NCI-H2107 (cell line): ENCODE measurements around the gene LRRC32.
"Not testable (repeated sequence)": the region's sequence is repeated elsewhere in the genome, so short reads cannot be mapped to it uniquely, and the experiment has no call there.

Experiments used
- DNase-seq: peaks from one replicate; lab custom pipeline; 2025; lab: John Stamatoyannopoulos, UW

The LRRC32 gene

DNA sequence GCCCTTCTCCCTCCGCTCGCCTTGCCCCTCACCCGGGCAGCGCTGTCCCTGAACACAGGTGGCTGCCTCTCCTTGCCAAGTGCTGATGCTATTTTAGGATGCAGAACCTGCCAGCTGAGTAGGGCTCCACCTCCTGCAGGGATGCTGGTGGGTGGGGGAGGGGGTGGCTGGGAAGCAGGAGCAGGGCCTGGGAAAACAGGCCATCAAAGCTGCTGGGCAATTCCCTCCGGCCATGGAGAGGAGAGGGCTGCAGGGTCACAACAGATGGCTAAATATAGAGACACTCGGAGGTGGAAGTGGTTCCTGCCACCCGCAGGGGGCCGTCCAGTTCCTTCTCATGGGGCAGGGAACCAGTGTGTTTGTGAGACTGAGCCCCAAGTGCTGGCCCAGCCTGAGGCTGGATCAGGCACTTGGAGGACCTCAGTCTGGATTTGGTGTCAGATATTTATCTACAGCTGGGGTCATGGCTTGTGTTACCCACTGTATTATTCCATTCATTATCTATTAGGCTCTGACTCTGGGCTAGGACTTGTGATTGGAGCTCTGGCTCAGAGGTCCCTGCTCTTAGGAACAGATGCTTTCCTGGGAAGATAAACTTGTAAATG lies 59.6 kb downstream of the LRRC32 start:
- DNase-seq, result no peak

- DNase-seq, result no peak
Measured at GRCh38 chr11:76610371-76610770, 60.2 kb downstream of the LRRC32 start.

DNA sequence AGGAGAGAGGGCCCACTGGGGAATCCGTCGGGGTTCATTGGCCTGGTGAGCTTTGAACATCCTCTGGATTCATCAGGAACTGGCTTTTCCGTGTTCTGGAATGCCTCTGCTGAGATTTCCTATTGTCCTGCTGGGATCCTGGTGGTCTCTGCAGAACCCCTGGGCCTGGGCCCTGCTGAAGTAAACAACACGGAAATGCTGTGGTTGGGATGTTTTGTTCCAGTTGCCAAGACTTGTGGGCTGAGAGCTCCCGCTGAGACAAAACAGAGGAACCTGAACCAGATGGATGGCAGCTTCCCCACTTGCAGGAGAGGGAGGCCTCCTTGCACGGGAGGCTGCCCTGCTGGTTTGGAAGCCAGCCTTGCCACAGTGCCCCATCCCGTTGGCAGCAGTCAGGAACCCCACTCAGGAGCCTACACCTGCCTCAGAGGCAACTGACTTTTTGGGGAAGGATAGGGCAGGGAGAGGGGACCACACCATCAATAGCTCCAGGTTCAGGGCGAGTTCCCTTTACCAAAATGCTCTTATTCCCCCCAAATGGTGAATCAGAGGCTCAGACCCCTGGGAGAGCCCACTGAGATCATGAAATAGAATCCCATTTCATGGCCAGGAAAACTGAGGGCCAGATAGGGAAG lies 60.7 kb downstream of the LRRC32 start:
- DNase-seq, result peak; percentile 24

GRCh38 chr11:76608879-76609460 lies 61.6 kb downstream of the LRRC32 start:
- DNase-seq, result not testable (repeated sequence)

GRCh38 chr11:76608228-76608627 lies 62.3 kb downstream of the LRRC32 start:
- not testable (repeated sequence) for DNase-seq
